Suprapubic skin (tissue), 3 donors: ENCODE measurements around the gene GSTT2B.

Source experiments
- POLR2AphosphoS5 ChIP-seq, 3 donors: sonication (generic); formaldehyde crosslinking; IDR thresholded peaks; one replicate each; pipeline ENCODE4 v1.6.1; 2017; ENCODE audit warnings: antibody characterized with exemption in 3 of 3
- TF ChIP-seq, protein P1 (sequence below), 2 donors: fragments of 200-600 bp in 1 of 2; fragments of 450-650 bp in 1 of 2; sonication (generic) in 1 of 2; IDR thresholded peaks; one replicate each; pipeline ENCODE4 v1.5.1; 2016 to 2019; ENCODE audit warnings: antibody characterized with exemption in 2 of 2, mild to moderate bottlenecking in 1 of 2, moderate library complexity in 1 of 2

- TF ChIP-seq, protein P1, sequence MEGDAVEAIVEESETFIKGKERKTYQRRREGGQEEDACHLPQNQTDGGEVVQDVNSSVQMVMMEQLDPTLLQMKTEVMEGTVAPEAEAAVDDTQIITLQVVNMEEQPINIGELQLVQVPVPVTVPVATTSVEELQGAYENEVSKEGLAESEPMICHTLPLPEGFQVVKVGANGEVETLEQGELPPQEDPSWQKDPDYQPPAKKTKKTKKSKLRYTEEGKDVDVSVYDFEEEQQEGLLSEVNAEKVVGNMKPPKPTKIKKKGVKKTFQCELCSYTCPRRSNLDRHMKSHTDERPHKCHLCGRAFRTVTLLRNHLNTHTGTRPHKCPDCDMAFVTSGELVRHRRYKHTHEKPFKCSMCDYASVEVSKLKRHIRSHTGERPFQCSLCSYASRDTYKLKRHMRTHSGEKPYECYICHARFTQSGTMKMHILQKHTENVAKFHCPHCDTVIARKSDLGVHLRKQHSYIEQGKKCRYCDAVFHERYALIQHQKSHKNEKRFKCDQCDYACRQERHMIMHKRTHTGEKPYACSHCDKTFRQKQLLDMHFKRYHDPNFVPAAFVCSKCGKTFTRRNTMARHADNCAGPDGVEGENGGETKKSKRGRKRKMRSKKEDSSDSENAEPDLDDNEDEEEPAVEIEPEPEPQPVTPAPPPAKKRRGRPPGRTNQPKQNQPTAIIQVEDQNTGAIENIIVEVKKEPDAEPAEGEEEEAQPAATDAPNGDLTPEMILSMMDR (IDR thresholded peaks at IDR 0.05) = no peak
- no peak for TF ChIP-seq POLR2AphosphoS5 (IDR thresholded peaks at IDR 0.05)
These were observed 38.1 kb downstream of the GSTT2B start for GRCh38 chr22:23922921-23923320.
